Ovary (tissue), 3 donors: ENCODE results near the gene VEPH1.

Experiments
- CTCF ChIP-seq, 3 donors: fragments of 450-650 bp in 2 of 3; fragments of 200-600 bp in 1 of 3; IDR thresholded peaks; one replicate each; pipeline versions ENCODE4 v1.5.1 to v1.8.0; 2016 to 2022; ENCODE audit warnings: antibody characterized with exemption in 3 of 3, mild to moderate bottlenecking in 1 of 3
- EP300 ChIP-seq: sonication (generic); formaldehyde crosslinking; IDR thresholded peaks from one replicate; pipeline ENCODE4 v1.6.1; 2017; ENCODE audit warnings: antibody characterized with exemption
- POLR2A ChIP-seq: fragments of 450-650 bp; IDR thresholded peaks from one replicate; pipeline ENCODE4 v1.6.1; 2017; ENCODE audit warnings: antibody characterized with exemption, mild to moderate bottlenecking, moderate library complexity
- donor health status: DM: no; HTN: no; CAD: no.

GRCh38 chr3:157247391-157247790, 255.8 kb downstream of the VEPH1 start:
- TF ChIP-seq CTCF (IDR thresholded peaks at IDR 0.05) (no peak), EP300 (no peak), POLR2A (no peak)
